ENCODE results near the gene KRT71. TPM values are rescaled to one million over a fixed set of nuclear protein-coding genes. Genes with fewer than 3 reads are reported as not detected.

Gene KRT71
- total and polyA plus RNA-seq, 3 donors from 2014 or later = 0.12 TPM; not detected in 2

GRCh38 chr12:52535574-52535973 lies 17.4 kb downstream of the KRT71 start:
- intact Hi-C loops (cut with DNase I; ENCODE audit: low total_unique reads) = no loop called here
- H3K27me3 ChIP-seq = no peaks in the 10 kb centered on the region
- H3K36me3 ChIP-seq (ENCODE audit: low read depth, missing control alignments) = no peaks in the 10 kb centered on the region
- DNase-seq = no peak
- no peak overlapping the region for H3K27ac ChIP-seq
- H3K4me3 ChIP-seq = no peak overlapping the region
- no peak for TF ChIP-seq POLR2A (IDR thresholded peaks at IDR 0.05)
- peaks cover 7% of the 10 kb centered on the region for H3K4me1 ChIP-seq
- WGBS, 2 donors = 31 to 80% methylated on average over 1 of the region's 1 CpG
- H3K9me3 ChIP-seq = no peaks in the 10 kb centered on the region

DNA sequence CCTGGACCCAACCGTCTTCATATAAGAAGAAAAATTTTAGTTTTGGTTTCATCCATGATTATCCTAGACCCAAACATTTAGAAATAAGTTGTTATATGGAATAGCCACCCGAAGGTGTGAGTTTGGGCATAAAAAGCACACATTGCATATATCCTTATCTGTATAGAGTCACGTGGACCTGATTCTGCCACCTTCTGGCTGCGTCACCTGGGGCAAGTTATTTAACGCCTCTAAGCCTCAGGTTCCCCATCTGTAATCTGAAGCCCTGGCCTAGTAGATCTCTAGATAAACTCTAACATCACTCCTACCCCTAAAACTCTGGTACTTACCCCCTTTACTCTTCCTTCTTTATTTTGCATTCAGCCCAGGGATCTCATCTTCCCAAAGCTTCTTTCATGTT lies 18.5 kb downstream of the KRT71 start:
- peaks cover 5% of the 10 kb centered on the region for H3K4me1 ChIP-seq
- DNase-seq = no peak
- no peak for TF ChIP-seq POLR2A (IDR thresholded peaks at IDR 0.05)
- TF ChIP-seq, protein P1, sequence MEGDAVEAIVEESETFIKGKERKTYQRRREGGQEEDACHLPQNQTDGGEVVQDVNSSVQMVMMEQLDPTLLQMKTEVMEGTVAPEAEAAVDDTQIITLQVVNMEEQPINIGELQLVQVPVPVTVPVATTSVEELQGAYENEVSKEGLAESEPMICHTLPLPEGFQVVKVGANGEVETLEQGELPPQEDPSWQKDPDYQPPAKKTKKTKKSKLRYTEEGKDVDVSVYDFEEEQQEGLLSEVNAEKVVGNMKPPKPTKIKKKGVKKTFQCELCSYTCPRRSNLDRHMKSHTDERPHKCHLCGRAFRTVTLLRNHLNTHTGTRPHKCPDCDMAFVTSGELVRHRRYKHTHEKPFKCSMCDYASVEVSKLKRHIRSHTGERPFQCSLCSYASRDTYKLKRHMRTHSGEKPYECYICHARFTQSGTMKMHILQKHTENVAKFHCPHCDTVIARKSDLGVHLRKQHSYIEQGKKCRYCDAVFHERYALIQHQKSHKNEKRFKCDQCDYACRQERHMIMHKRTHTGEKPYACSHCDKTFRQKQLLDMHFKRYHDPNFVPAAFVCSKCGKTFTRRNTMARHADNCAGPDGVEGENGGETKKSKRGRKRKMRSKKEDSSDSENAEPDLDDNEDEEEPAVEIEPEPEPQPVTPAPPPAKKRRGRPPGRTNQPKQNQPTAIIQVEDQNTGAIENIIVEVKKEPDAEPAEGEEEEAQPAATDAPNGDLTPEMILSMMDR (IDR thresholded peaks at IDR 0.05) = no peak
- no peaks in the 10 kb centered on the region for H3K36me3 ChIP-seq (ENCODE audit: low read depth, missing control alignments)
- intact Hi-C loops (cut with DNase I; ENCODE audit: low total_unique reads) = no loop called here
- WGBS, 2 donors = 93 to 94% methylated on average over 5 of the region's 5 CpGs
- H3K27ac ChIP-seq = no peak overlapping the region
- no peak overlapping the region for H3K4me3 ChIP-seq
- H3K9me3 ChIP-seq = no peaks in the 10 kb centered on the region
- no peaks in the 10 kb centered on the region for H3K27me3 ChIP-seq

GRCh38 chr12:52533686-52534470 lies 19.1 kb downstream of the KRT71 start:
- H3K36me3 ChIP-seq (ENCODE audit: low read depth, missing control alignments) = no peaks in the 10 kb centered on the region
- no peak overlapping the region for H3K4me3 ChIP-seq
- H3K4me1 ChIP-seq = peaks cover 4% of the 10 kb centered on the region
- TF ChIP-seq POLR2A (IDR thresholded peaks at IDR 0.05) = no peak
- TF ChIP-seq, protein P1 (IDR thresholded peaks at IDR 0.05) = no peak
- intact Hi-C loops (cut with DNase I; ENCODE audit: low total_unique reads) = no loop called here
- DNase-seq = no peak
- no peaks in the 10 kb centered on the region for H3K27me3 ChIP-seq
- H3K27ac ChIP-seq = no peak overlapping the region
- H3K9me3 ChIP-seq = no peaks in the 10 kb centered on the region
- 79 to 86% methylated on average over 9 to 10 of the region's 10 CpGs for WGBS, 2 donors

DNA sequence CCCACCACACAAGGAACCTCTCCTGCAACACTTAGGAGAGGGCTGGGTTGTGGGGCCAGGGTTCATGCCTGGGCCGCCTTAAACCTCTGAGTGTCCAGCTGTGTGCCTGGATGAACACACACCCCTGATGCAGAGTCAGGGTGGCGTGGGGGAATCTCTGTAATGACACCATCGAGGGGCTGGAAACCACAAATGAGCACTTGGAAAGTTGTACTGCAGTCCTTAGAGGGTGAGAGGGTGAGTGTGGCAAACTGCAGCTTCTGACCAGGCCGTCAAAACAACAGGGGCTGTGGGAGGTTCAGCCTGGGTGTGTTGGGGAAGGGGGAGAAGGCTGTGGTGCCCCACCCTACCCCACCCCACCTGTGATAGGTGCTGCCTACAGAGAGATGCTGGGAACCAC lies 20.3 kb downstream of the KRT71 start:
- intact Hi-C loops (cut with DNase I; ENCODE audit: low total_unique reads) = no loop called here
- WGBS, 2 donors = 75 to 77% methylated on average over 4 of the region's 4 CpGs
- H3K27me3 ChIP-seq = no peaks in the 10 kb centered on the region
- no peak overlapping the region for H3K4me3 ChIP-seq
- no peak overlapping the region for H3K27ac ChIP-seq
- no peak for DNase-seq
- H3K9me3 ChIP-seq = no peaks in the 10 kb centered on the region
- no peaks in the 10 kb centered on the region for H3K36me3 ChIP-seq (ENCODE audit: low read depth, missing control alignments)
- TF ChIP-seq, protein P1 (IDR thresholded peaks at IDR 0.05) = no peak
- no peak for TF ChIP-seq POLR2A (IDR thresholded peaks at IDR 0.05)
- H3K4me1 ChIP-seq = no peaks in the 10 kb centered on the region

- no peaks in the 10 kb centered on the region for H3K9me3 ChIP-seq
- TF ChIP-seq, protein P1 (IDR thresholded peaks at IDR 0.05) = no peak
- no peak for TF ChIP-seq POLR2A (IDR thresholded peaks at IDR 0.05)
- no peaks in the 10 kb centered on the region for H3K36me3 ChIP-seq (ENCODE audit: low read depth, missing control alignments)
- H3K27ac ChIP-seq = no peak overlapping the region
- DNase-seq = peak; percentile 22
- WGBS, 2 donors = 78 to 92% methylated on average over 18 of the region's 18 CpGs
- no peaks in the 10 kb centered on the region for H3K4me1 ChIP-seq
- no peak overlapping the region for H3K4me3 ChIP-seq
- no peaks in the 10 kb centered on the region for H3K27me3 ChIP-seq
- intact Hi-C loops (cut with DNase I; ENCODE audit: low total_unique reads) = no loop called here
These were observed 21.2 kb downstream of the KRT71 start for GRCh38 chr12:52531566-52532300.
